Occipital lobe (tissue), 2 donors: ENCODE data around the gene PRELID2. TPM values are rescaled to one million over a fixed set of nuclear protein-coding genes. Genes with fewer than 3 reads are reported as not detected.

Experiments used
- DNase-seq: peaks from one replicate; lab custom pipeline; 2025; lab: John Stamatoyannopoulos, UW
- total RNA-seq: library from RNA; depleted of rRNA; stranded (reverse); fragments of >200 nt; gene quantifications from one replicate; pipeline ENCODE4 v1.2.3, GENCODE V29; 2014

Gene PRELID2
- total RNA-seq, 1 donor from 2014 or later: 13.3 TPM

- no peak for DNase-seq
Observed at GRCh38 chr5:145797336-145797735, 37.8 kb downstream of the PRELID2 start.

- no peak for DNase-seq
Observed at GRCh38 chr5:145796318-145796717, 38.8 kb downstream of the PRELID2 start.

- no peak for DNase-seq
Observed at GRCh38 chr5:145793574-145793973, 41.6 kb downstream of the PRELID2 start.

- DNase-seq: no peak
Observed at GRCh38 chr5:145792840-145793239, 42.3 kb downstream of the PRELID2 start.

- DNase-seq: no peak
Observed at GRCh38 chr5:145791866-145792265, 43.3 kb downstream of the PRELID2 start.

- DNase-seq: no peak
Observed at GRCh38 chr5:145787996-145788395, 47.1 kb downstream of the PRELID2 start.

- DNase-seq: no peak
Observed at GRCh38 chr5:145787507-145787906, 47.6 kb downstream of the PRELID2 start.

- DNase-seq: no peak
Observed at GRCh38 chr5:145787001-145787400, 48.1 kb downstream of the PRELID2 start.

GRCh38 chr5:145780982-145781381, 54.2 kb downstream of the PRELID2 start:
- DNase-seq: no peak

GRCh38 chr5:145778144-145778900, 56.8 kb downstream of the PRELID2 start:
- DNase-seq: peak; percentile 87

- no peak for DNase-seq
Observed at GRCh38 chr5:145777445-145778063, 57.6 kb downstream of the PRELID2 start.

GRCh38 chr5:145776886-145777285, 58.3 kb downstream of the PRELID2 start:
- DNase-seq: no peak

- DNase-seq: no peak
Observed at GRCh38 chr5:145775893-145776444, 59.2 kb downstream of the PRELID2 start.

GRCh38 chr5:145775411-145775810, 59.7 kb downstream of the PRELID2 start:
- DNase-seq: no peak

- DNase-seq: no peak
Observed at GRCh38 chr5:145774442-145774841, 60.7 kb downstream of the PRELID2 start.

GRCh38 chr5:145772466-145772865, 62.7 kb downstream of the PRELID2 start:
- no peak for DNase-seq

- no peak for DNase-seq
Observed at GRCh38 chr5:145768863-145769262, 66.3 kb downstream of the PRELID2 start.

GRCh38 chr5:145764325-145764724, 70.8 kb downstream of the PRELID2 start:
- DNase-seq: no peak

- no peak for DNase-seq
Observed at GRCh38 chr5:145762833-145763232, 72.3 kb downstream of the PRELID2 start.

- DNase-seq: no peak
Observed at GRCh38 chr5:145761254-145761653, 73.9 kb downstream of the PRELID2 start.

GRCh38 chr5:145760660-145761059, 74.5 kb downstream of the PRELID2 start:
- no peak for DNase-seq

- DNase-seq: no peak
Observed at GRCh38 chr5:145752947-145753346, 82.2 kb downstream of the PRELID2 start.

GRCh38 chr5:145752534-145752933, 82.6 kb downstream of the PRELID2 start:
- no peak for DNase-seq
